Measurements from ENCODE around the gene NBPF1. TPM values are rescaled to one million over a fixed set of nuclear protein-coding genes. Genes with fewer than 3 reads are reported as not detected.

The NBPF1 gene
- total RNA-seq, 6 experiments from 2014 or later, result 22.7 to 30.7 (median 24.1) TPM

GRCh38 chr1:16617778-16618580 is 4.6 kb upstream of the NBPF1 start:
- no peak overlapping the region for H3K27ac ChIP-seq
- peaks cover 0 to 16% (median 4%) of the 10 kb centered on the region in 4 donors for H3K4me1 ChIP-seq
- DNase-seq (no peak), ATAC-seq (no peak)
- no peaks in the 10 kb centered on the region for H3K27me3 ChIP-seq
- intact Hi-C loops (cut with DNase I), result no loop called here
- WGBS (ENCODE audit: insufficient coverage, low coverage, low lambda C conversion rate, missing lambda C conversion rate), result 66% methylated on average over 7 of the region's 7 CpGs
- TF ChIP-seq CTCF (IDR thresholded peaks at IDR 0.05) (no peak), POLR2A (IDR thresholded peaks at IDR 0.05) (no peak)
- no peak overlapping the region for H3K4me3 ChIP-seq
- H3K9me3 ChIP-seq, result no peaks in the 10 kb centered on the region
- H3K36me3 ChIP-seq, result peaks cover 3 to 41% (median 14%) of the 10 kb centered on the region in 4 donors

- ATAC-seq (no peak), DNase-seq (peak; percentile 28 to 65 (median 63))
- Histone ChIP-seq H3K4me1 (peaks cover 0 to 14% (median 6%) of the 10 kb centered on the region in 4 donors), H3K36me3 (peaks cover 3 to 33% (median 10%) of the 10 kb centered on the region in 4 donors), H3K4me3 (no peak overlapping the region), H3K9me3 (no peaks in the 10 kb centered on the region), H3K27ac (no peak overlapping the region), H3K27me3 (no peaks in the 10 kb centered on the region)
- 83% methylated on average over 20 of the region's 20 CpGs for WGBS (ENCODE audit: insufficient coverage, low coverage, low lambda C conversion rate, missing lambda C conversion rate)
- intact Hi-C loops (cut with DNase I), result no loop called here
- TF ChIP-seq CTCF (IDR thresholded peaks at IDR 0.05), result no peak
Observed at GRCh38 chr1:16617114-16617631, 3.8 kb upstream of the NBPF1 start.

GRCh38 chr1:16615253-16616252 is 2.2 kb upstream of the NBPF1 start:
- WGBS (ENCODE audit: insufficient coverage, low coverage, low lambda C conversion rate, missing lambda C conversion rate), result 69% methylated on average over 9 of the region's 9 CpGs
- no peaks in the 10 kb centered on the region for H3K9me3 ChIP-seq
- peaks cover 0 to 25% (median 10%) of the 10 kb centered on the region in 4 donors for H3K4me1 ChIP-seq
- no peak overlapping the region for H3K4me3 ChIP-seq
- peak; percentile 16 to 60 (median 53) for DNase-seq
- H3K36me3 ChIP-seq, result peaks cover 3 to 22% (median 7%) of the 10 kb centered on the region in 4 donors
- ATAC-seq, result no peak
- intact Hi-C loops (cut with DNase I), result no loop called here
- H3K27ac ChIP-seq, result no peak overlapping the region
- no peak for TF ChIP-seq POLR2A (IDR thresholded peaks at IDR 0.05)
- TF ChIP-seq CTCF (IDR thresholded peaks at IDR 0.05), result no peak
- no peaks in the 10 kb centered on the region for H3K27me3 ChIP-seq

- Histone ChIP-seq H3K4me1 (peaks cover 0 to 25% (median 10%) of the 10 kb centered on the region in 4 donors), H3K36me3 (peaks cover 3 to 21% (median 7%) of the 10 kb centered on the region in 4 donors), H3K9me3 (no peaks in the 10 kb centered on the region), H3K4me3 (no peak overlapping the region), H3K27ac (no peak overlapping the region), H3K27me3 (no peaks in the 10 kb centered on the region)
- no peak for ATAC-seq
- TF ChIP-seq CTCF (IDR thresholded peaks at IDR 0.05), result no peak
- peak; percentile 10 for TF ChIP-seq POLR2A (IDR thresholded peaks at IDR 0.05)
- WGBS (ENCODE audit: insufficient coverage, low coverage, low lambda C conversion rate, missing lambda C conversion rate), result 67% methylated on average over 11 of the region's 11 CpGs
- intact Hi-C loops (cut with DNase I), result no loop called here
- DNase-seq, result peak; percentile 28 to 62 (median 59)
Observed at GRCh38 chr1:16614361-16615252, 1.2 kb upstream of the NBPF1 start.
